Right ventricle myocardium superior (tissue), 1 donor: ENCODE measurements around the gene COASY. TPM values are rescaled to one million over a fixed set of nuclear protein-coding genes. Genes with fewer than 3 reads are reported as not detected.
"Not testable (repeated sequence)": the region's sequence is repeated elsewhere in the genome, so short reads cannot be mapped to it uniquely, and the experiment has no call there.

Experiments
- ATAC-seq: fragments of 200-7000 bp; cut with Tn5 transposase; one replicate; pipeline ENCODE4 v1.9.1; 2020; ENCODE audit warnings: mild to moderate bottlenecking; ENCODE audit not compliant: poor library complexity
- DNase-seq: peaks from one replicate; pipeline ENCODE4 v3.0.0-alpha.2; 2020
- intact Hi-C: fragments of 100-400 bp; cut with DNase I; formaldehyde crosslinking; loops from one replicate; pipeline ENCODE4 v1.11.2; 2022
- total RNA-seq: library from RNA; stranded (reverse); fragmentation: NEBNext Ultra II Directional; extraction: Animal tissue kit (Norgen Biotek cat#: 25700); gene quantifications from one replicate; pipeline ENCODE4 v1.2.1, GENCODE V29; 2021
- donor health status: DM: no; HTN: yes; CAD: no; lungs with severe emphysema.

The COASY gene
- total RNA-seq, 1 donor from 2014 or later, result 41.6 TPM

GRCh38 chr17:42545755-42546505 is 16.0 kb upstream of the COASY start:
- ATAC-seq, DNase-seq, intact Hi-C loops: not testable (repeated sequence)

- DNase-seq (peak; percentile 47), ATAC-seq (peak; percentile 3)
- intact Hi-C loops, result no loop called here
Observed at GRCh38 chr17:42547001-42547461, 14.9 kb upstream of the COASY start.

DNA sequence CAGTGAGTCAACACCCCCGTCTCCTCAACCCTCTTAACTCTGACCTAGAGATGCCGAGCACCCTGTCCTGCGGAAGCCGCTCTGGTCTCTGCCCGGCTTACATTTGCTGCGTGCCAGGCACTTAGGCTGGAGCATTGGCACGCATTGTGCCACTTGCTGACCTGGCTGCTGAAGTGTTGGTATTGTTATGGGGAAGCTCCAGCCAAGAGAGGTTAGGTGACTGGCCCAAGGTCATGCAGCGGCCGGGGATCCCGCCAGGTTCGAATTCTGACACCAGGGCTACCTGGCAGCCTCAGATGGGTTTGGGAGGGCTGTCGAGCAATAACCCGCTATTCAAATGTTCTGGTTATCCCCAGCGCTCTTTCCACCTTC is 14.3 kb upstream of the COASY start:
- DNase-seq, result peak; percentile 74
- intact Hi-C loops, result no loop called here
- peak; percentile 79 for ATAC-seq

DNA sequence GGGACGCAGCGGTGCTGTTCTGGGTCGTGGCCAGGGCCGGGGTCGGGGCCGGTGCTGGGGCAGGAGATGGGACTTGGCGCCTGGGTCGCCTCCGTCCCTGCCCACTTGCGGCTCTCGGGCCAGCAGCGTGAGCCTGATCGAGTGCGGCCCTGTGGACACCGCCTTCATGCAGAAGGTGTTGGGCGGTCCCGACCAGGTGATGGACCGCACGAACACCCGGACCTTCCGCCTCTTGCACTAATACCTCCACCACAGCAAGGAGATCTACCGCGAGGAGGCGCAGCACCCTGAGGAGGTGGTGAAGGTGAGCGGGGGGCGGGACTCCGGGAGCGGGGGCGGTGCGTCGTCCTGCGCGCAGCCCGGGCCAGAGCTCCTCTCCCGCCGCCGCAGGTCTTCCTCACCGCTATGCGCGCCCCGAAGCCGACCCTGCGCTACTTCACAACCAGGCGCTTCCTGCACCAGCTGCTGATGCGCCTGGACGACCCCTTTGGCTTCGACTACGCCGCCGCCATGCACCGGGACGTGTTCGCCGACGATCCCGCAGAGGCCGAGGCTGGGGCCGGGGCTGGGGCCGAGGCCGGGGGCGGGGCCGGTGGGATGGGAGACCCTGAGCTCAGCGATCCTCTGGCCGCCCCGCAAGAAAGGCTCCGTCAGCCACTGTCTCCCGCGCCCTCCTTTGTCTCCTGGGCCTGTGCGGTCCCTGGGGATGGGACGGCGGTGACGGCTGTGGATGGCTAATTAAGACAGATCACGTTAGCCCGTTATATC is 13.7 kb upstream of the COASY start:
- DNase-seq, result peak; percentile 73
- intact Hi-C loops, result no loop called here
- ATAC-seq, result peak; percentile 66

- ATAC-seq, result no peak
- intact Hi-C loops, result no loop called here
- no peak for DNase-seq
Observed at GRCh38 chr17:42548993-42549755, 12.8 kb upstream of the COASY start.

- intact Hi-C loops, ATAC-seq: not testable (repeated sequence)
- peak; percentile 35 for DNase-seq
Observed at GRCh38 chr17:42552736-42553135, 9.2 kb upstream of the COASY start, which contains the start of gene HSD17B1. HSD17B1 (plus strand) TSS chr17:42552923; CDS start chr17:42552934, 11 bp downstream.

DNA sequence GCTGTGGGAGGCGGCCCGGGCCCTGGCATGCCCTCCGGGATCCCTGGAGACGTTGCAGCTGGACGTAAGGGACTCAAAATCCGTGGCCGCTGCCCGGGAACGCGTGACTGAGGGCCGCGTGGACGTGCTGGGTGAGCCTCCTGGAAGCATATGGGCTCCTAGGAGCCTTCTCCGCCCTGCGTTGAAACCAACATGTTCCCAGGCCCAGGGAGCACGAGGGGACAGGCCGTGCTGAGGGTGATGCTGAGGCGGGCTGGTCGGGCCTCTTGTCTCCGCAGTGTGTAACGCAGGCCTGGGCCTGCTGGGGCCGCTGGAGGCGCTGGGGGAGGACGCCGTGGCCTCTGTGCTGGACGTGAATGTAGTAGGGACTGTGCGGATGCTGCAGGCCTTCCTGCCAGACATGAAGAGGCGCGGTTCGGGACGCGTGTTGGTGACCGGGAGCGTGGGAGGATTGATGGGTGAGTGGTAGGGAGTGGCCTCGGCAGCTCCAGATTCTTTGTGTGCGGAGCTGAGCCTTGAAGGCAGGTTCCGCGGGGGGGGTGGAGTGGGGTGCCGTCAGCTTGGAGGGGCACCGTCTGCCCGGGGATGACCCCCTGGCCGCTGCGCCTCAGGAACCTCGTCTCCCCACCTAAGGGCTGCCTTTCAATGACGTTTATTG is 8.7 kb upstream of the COASY start:
- intact Hi-C loops, result no loop called here
- ATAC-seq, result no peak
- DNase-seq, result peak; percentile 46

GRCh38 chr17:42553866-42554249 is 8.1 kb upstream of the COASY start:
- peak; percentile 42 for DNase-seq
- peak; percentile 2 for ATAC-seq
- intact Hi-C loops, result no loop called here

- intact Hi-C loops, result no loop called here
- ATAC-seq (peak; percentile 94), DNase-seq (peak; percentile 93)
Observed at GRCh38 chr17:42554250-42555121, 7.5 kb upstream of the COASY start.

GRCh38 chr17:42555122-42555622 is 6.8 kb upstream of the COASY start:
- peak; percentile 1 for ATAC-seq
- no peak for DNase-seq
- intact Hi-C loops, result no loop called here

DNA sequence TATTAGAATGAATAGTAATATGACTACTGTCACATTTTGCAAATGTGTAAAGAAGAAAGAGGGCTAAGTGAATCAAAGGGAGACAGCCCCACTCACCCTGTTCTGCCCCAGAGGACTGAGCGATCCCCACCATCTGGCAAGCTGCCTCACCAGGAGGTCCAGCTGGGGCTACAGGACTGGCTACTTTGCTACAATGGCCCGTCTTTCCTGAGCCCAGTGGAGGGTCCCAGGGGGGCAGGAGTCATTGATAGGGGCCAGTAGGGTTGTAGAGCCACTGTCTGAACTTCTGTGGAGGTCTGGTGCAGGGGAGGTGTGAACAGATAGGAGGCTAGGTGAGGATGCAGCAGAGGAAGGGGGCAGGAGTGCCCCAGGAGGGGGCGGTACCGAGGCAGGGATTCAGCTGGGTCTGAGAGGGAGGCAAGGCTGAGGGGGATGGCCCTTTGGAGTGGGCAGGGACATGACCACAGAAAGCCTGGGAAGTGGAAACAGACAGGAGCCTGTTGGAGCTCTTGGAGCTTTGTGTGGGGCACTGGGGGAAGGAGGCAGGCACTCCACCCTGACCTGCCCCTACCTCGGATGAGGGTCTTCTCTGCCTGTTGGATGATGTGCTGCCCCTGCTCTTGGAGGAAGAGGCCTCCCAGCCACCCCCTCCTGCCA is 5.9 kb upstream of the COASY start:
- intact Hi-C loops, DNase-seq, ATAC-seq: not testable (repeated sequence)

DNA sequence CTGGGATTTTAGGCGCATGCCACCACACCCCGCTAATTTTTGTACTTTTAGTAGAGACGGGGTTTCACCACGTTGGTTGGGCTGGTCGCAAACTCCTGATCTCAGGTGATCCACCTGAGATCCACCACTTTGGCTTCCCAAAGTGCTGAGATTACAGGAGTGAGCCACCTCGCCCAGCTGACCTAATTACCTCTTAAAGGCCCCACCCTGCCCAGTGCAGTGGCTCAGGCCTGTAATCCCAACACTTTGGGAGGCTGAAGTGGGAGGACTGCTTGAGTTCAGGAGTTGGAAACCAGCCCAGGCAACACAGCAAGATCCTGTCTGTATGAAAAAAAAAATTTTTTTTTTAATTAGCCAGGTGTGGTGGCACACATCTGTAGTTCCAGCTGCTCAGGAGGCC is 2.9 kb upstream of the COASY start:
- intact Hi-C loops, result no loop called here
- ATAC-seq (no peak), DNase-seq (no peak)

DNA sequence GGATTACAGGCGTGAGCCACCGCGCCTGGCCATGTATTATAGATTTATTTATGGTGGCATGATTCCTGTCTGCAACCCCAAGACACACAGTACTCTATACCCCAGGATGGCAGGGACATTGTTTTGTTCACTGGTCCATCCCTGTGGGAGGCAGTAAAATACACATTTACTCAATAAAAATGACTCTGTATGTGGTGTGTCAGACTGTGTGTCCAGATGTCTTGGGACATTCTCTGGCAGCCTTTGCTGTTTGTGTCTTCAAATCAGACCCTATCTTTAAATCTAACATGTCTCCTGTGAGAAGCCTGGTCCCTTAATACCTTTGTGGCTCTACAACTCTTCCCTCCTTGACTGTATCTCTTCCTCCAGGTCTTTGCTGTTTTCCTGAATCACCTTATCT is 1.7 kb upstream of the COASY start:
- ATAC-seq (no peak), DNase-seq (no peak)
- intact Hi-C loops, result no loop called here

DNA sequence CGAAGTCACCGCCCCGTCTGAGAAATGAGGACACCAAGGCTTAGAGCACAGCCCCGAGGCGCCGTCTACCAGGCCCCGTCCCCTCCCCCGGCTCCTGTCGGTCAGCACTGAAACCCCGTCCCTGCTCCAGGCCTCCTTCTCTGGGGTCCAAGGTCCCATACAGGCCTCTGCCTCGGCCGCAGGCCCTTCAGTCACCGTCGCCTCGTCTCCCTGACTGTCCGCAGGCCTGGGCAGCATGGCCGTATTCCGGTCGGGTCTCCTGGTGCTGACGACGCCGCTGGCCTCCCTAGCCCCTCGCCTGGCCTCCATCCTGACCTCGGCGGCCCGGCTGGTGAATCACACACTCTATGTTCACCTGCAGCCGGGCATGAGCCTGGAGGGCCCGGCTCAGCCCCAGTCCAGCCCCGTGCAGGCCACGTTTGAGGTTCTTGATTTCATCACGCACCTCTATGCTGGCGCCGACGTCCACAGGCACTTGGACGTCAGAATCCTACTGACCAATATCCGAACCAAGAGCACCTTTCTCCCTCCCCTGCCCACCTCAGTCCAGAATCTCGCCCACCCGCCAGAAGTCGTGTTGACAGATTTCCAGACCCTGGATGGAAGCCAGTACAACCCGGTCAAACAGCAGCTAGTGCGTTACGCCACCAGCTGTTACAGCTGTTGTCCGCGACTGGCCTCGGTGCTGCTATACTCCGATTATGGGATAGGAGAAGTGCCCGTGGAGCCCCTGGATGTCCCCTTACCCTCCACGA is 617 bp downstream of the COASY start:
- intact Hi-C loops, result no loop called here
- DNase-seq, result peak; percentile 55
- no peak for ATAC-seq

- DNase-seq, result no peak
- intact Hi-C loops, result no loop called here
Observed at GRCh38 chr17:42563143-42563509, 1.2 kb downstream of the COASY start.

GRCh38 chr17:42563543-42563942 is 1.6 kb downstream of the COASY start:
- ATAC-seq (no peak), DNase-seq (peak; percentile 14)
- intact Hi-C loops, result no loop called here

More at GRCh38 chr17:42563143-42563509, 1.2 kb downstream of the COASY start:
- no peak for ATAC-seq
